Esophagus squamous epithelium (tissue), 4 donors: ENCODE data around the gene CROCC2.

Experiments
- POLR2A ChIP-seq, 4 donors: fragments of 450-650 bp; IDR thresholded peaks; one replicate each; pipeline ENCODE4 v1.6.1; 2017; ENCODE audit warnings: antibody characterized with exemption in 4 of 4, mild to moderate bottlenecking in 4 of 4, moderate library complexity in 3 of 4
- TF ChIP-seq, protein P1 (sequence below), 6 experiments: fragments of 450-650 bp in 4 of 6; fragments of 200-600 bp in 2 of 6; sonication (generic) in 2 of 6; IDR thresholded peaks; one replicate each; pipeline ENCODE4 v1.5.1; 2016 to 2019; ENCODE audit warnings: antibody characterized with exemption in 6 of 6, mild to moderate bottlenecking in 4 of 6, moderate library complexity in 4 of 6

GRCh38 chr2:240981871-240982800, 76.0 kb downstream of the CROCC2 start:
- TF ChIP-seq POLR2A (IDR thresholded peaks at IDR 0.05): no peak
- TF ChIP-seq, protein P1, sequence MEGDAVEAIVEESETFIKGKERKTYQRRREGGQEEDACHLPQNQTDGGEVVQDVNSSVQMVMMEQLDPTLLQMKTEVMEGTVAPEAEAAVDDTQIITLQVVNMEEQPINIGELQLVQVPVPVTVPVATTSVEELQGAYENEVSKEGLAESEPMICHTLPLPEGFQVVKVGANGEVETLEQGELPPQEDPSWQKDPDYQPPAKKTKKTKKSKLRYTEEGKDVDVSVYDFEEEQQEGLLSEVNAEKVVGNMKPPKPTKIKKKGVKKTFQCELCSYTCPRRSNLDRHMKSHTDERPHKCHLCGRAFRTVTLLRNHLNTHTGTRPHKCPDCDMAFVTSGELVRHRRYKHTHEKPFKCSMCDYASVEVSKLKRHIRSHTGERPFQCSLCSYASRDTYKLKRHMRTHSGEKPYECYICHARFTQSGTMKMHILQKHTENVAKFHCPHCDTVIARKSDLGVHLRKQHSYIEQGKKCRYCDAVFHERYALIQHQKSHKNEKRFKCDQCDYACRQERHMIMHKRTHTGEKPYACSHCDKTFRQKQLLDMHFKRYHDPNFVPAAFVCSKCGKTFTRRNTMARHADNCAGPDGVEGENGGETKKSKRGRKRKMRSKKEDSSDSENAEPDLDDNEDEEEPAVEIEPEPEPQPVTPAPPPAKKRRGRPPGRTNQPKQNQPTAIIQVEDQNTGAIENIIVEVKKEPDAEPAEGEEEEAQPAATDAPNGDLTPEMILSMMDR (IDR thresholded peaks at IDR 0.05): no peak
